Mesendoderm (in vitro differentiated cells): ENCODE measurements around the gene GNAZ.

Source experiments
- DNase-seq: peaks from one replicate; pipeline ENCODE4 v3.0.0; 2013
- H2AK5ac ChIP-seq: 2 replicates; pipeline ENCODE4 v1.6.1; 2013; ENCODE audit warnings: low read length, inconsistent platforms
- H2BK120ac ChIP-seq: 2 replicates; pipeline ENCODE4 v1.6.1; 2013; ENCODE audit warnings: low read depth, mild to moderate bottlenecking, low read length, moderate library complexity, mixed read lengths
- H2BK15ac ChIP-seq: replicated peaks from 2 replicates; pipeline ENCODE4 v1.6.1; 2013; ENCODE audit warnings: low read depth, mild to moderate bottlenecking, moderate library complexity
- H2BK5ac ChIP-seq: 2 replicates; pipeline ENCODE4 v1.6.1; 2013; ENCODE audit warnings: low read length, inconsistent platforms
- H3K18ac ChIP-seq: 2 replicates; pipeline ENCODE4 v1.6.1; 2013; ENCODE audit warnings: mild to moderate bottlenecking, low read length, mixed read lengths
- H3K23ac ChIP-seq: one replicate; pipeline ENCODE4 v1.6.1; 2013; ENCODE audit warnings: low read length
- H3K27ac ChIP-seq: 2 replicates; pipeline ENCODE4 v1.5.1; 2013; ENCODE audit warnings: low read depth, mild to moderate bottlenecking, inconsistent platforms, low read length, moderate library complexity
- H3K27me3 ChIP-seq: 2 replicates; pipeline ENCODE4 v1.6.1; 2013; ENCODE audit warnings: low read length, control low read depth, mild to moderate bottlenecking, inconsistent platforms; ENCODE audit not compliant: insufficient read depth, poor library complexity
- H3K36me3 ChIP-seq: 2 replicates; pipeline ENCODE4 v1.6.1; 2013; ENCODE audit warnings: low read length, inconsistent platforms; ENCODE audit not compliant: control insufficient read depth, insufficient read depth
- H3K4ac ChIP-seq: one replicate; pipeline ENCODE4 v1.6.1; 2013; ENCODE audit warnings: low read depth, mild to moderate bottlenecking, low read length, moderate library complexity
- H3K4me1 ChIP-seq: 2 replicates; pipeline ENCODE4 v1.6.1; 2013; ENCODE audit warnings: low read depth, low read length, inconsistent platforms; ENCODE audit not compliant: control insufficient read depth
- H3K4me2 ChIP-seq: 2 replicates; pipeline ENCODE4 v1.6.1; 2013; ENCODE audit warnings: low read length
- H3K4me3 ChIP-seq: 2 replicates; pipeline ENCODE4 v1.5.1; 2013; ENCODE audit warnings: mild to moderate bottlenecking, low read length
- H3K56ac ChIP-seq: one replicate; pipeline ENCODE4 v1.6.1; 2013; ENCODE audit warnings: low read length
- H3K79me1 ChIP-seq: 2 replicates; pipeline ENCODE4 v1.6.1; 2013; ENCODE audit warnings: low read length, inconsistent platforms
- H3K79me2 ChIP-seq: 2 replicates; pipeline ENCODE4 v1.6.1; 2013; ENCODE audit warnings: mild to moderate bottlenecking, low read length; ENCODE audit not compliant: control insufficient read depth, insufficient read depth
- H3K9ac ChIP-seq: 2 replicates; pipeline ENCODE4 v1.6.1; 2013; ENCODE audit warnings: low read length, inconsistent platforms
- H4K5ac ChIP-seq: one replicate; pipeline ENCODE4 v1.6.1; 2013; ENCODE audit warnings: low read length
- H4K8ac ChIP-seq: one replicate; pipeline ENCODE4 v1.6.1; 2013; ENCODE audit warnings: low read depth, mild to moderate bottlenecking, control low read depth, low read length, moderate library complexity
- WGBS: extraction: QIAGEN DNeasy Blood & Tissue Kit; methylation state at CpG from one replicate; pipeline ENCODE4 v1.1.7; 2013; ENCODE audit warnings: low lambda C conversion rate, missing lambda C conversion rate; ENCODE audit not compliant: insufficient coverage; ENCODE audit errors: extremely low coverage; 5-methylcytosine and 5-hydroxymethylcytosine counted together

GNAZ gene

DNA sequence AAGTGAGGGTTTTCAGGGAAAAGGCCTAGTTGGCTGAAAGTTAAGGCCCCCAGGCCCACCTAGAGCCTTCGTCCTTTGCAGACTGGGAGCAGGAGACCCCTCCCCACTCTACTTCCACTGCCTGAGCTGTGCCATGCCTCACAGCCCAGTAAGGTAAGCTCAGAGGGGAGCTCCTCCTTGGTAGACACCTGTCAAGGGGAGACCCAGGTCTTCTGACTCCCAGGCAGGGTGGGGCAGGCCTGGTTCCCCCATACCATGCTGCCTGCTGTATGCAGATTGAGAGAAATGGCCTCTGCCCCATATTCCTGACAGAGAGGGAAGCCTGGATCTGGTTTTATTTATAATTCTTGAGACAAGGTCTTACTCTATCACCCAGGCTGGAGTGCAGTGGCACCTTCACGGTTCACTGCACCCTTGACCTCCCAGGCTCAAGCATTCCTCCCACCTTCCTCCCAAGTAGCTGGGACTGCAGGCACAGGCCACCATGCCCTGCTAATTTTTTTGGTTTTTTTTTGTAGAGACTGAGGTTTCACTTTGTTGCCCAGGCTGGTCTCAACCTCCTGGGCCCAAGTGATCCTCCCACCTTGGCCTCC is 75.7 kb downstream of the GNAZ start:
- no peak overlapping the region for H3K4ac ChIP-seq
- no peak overlapping the region for H4K8ac ChIP-seq
- H3K79me2 ChIP-seq, result no peaks in the 10 kb centered on the region
- peaks cover 2% of the 10 kb centered on the region for H3K4me1 ChIP-seq
- H4K5ac ChIP-seq, result no peak overlapping the region
- no peak overlapping the region for H3K4me2 ChIP-seq
- no peaks in the 10 kb centered on the region for H3K79me1 ChIP-seq
- no peak for DNase-seq
- H2BK15ac ChIP-seq, result no peak overlapping the region
- no peak overlapping the region for H3K18ac ChIP-seq
- H3K23ac ChIP-seq, result no peak overlapping the region
- no peaks in the 10 kb centered on the region for H3K27me3 ChIP-seq
- H2BK5ac ChIP-seq, result no peak overlapping the region
- peak overlapping the region; percentile 14 for H3K9ac ChIP-seq
- H3K36me3 ChIP-seq, result no peaks in the 10 kb centered on the region
- H3K4me3 ChIP-seq, result no peak overlapping the region
- WGBS, result no CpG with 5 or more reads among the region's 2 CpGs
- H2BK120ac ChIP-seq, result no peak overlapping the region
- no peak overlapping the region for H3K56ac ChIP-seq
- no peak overlapping the region for H2AK5ac ChIP-seq
- H3K27ac ChIP-seq, result no peak overlapping the region

DNA sequence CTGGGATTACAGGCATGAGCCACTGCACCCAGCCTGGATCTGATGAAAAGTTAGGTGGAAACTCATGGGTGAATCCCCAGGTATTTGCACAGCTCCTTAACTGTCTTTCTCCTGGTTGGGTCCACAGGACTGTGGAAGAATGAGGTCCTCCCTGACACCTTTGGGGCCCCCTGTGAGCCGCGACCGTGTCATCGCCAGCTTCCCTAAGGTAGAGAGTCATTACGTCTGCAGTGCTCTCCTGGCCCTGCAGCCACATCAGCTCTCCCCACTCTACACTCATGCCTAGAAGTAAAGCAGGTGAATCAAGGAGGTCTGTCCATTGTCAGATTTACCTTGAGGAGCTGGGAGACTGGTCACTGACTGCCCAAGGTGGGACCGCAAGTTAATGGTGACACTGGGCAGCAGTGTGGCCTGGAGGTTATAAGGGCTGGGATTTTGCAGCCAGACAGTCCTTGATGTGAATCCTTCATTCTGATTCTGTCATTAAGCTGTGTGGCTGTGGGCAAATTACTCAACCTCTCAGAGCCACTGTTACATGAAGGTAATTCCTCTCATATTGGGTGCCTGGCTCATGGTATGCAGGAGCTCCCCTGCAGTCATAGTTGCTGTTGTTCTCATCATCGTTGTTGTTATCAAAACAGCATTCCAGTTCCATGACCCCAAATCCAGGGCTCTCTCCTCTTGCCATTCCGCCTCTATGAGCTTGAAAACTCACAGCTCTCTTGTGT is 76.3 kb downstream of the GNAZ start:
- no peaks in the 10 kb centered on the region for H3K27me3 ChIP-seq
- no peak overlapping the region for H3K18ac ChIP-seq
- H2BK5ac ChIP-seq, result no peak overlapping the region
- no peak overlapping the region for H3K4me3 ChIP-seq
- no peak overlapping the region for H3K9ac ChIP-seq
- H3K36me3 ChIP-seq, result no peaks in the 10 kb centered on the region
- H3K56ac ChIP-seq, result no peak overlapping the region
- no peak overlapping the region for H4K5ac ChIP-seq
- no peaks in the 10 kb centered on the region for H3K79me1 ChIP-seq
- H3K4me2 ChIP-seq, result no peak overlapping the region
- H4K8ac ChIP-seq, result no peak overlapping the region
- H2BK120ac ChIP-seq, result no peak overlapping the region
- DNase-seq, result no peak
- H3K23ac ChIP-seq, result no peak overlapping the region
- H3K4me1 ChIP-seq, result no peaks in the 10 kb centered on the region
- H3K27ac ChIP-seq, result no peak overlapping the region
- H2AK5ac ChIP-seq, result no peak overlapping the region
- no CpG with 5 or more reads among the region's 8 CpGs for WGBS
- no peak overlapping the region for H2BK15ac ChIP-seq
- H3K79me2 ChIP-seq, result no peaks in the 10 kb centered on the region
- H3K4ac ChIP-seq, result no peak overlapping the region

DNA sequence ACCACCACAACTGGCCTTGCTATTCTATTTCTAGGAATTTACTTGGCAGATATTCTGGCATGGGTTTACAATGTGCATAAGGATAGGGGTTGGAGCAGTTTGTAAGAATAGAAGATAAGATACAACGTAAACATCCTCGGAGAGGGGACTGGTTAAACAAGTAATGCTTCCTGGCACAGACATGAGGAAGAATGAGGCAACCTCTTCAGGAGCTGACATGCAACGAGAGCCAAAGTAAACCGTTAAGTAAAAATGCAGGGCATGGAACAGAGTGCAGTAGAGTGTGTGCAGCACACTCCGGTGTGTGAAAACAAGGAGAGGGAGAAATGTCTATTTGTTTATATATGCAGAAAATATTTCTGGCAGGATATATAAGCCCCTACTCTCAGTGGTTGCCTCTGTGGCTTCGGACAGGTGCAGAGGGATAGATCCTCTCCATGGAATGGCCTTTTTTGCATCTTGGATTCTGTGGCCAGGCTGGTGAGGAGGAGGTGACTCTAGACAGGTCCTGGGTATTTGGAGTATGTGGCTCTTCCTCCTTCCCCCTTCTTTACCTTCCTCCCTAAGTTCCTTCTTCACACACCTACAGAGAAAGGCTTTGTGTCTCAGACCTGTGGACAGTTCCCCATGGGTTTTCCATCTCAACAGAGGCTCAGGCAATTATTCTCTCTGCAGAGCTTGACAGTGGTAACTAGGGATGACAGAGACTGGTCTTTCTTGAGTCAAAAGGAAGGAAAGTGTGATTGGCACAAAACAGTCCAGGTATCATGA is 77.5 kb downstream of the GNAZ start:
- H2AK5ac ChIP-seq, result no peak overlapping the region
- WGBS, result no CpG with 5 or more reads among the region's 6 CpGs
- no peak overlapping the region for H2BK120ac ChIP-seq
- no peaks in the 10 kb centered on the region for H3K27me3 ChIP-seq
- H3K79me2 ChIP-seq, result no peaks in the 10 kb centered on the region
- H2BK5ac ChIP-seq, result no peak overlapping the region
- H3K18ac ChIP-seq, result no peak overlapping the region
- no peak overlapping the region for H3K56ac ChIP-seq
- no peak overlapping the region for H4K5ac ChIP-seq
- H3K4me2 ChIP-seq, result no peak overlapping the region
- no peak for DNase-seq
- H3K79me1 ChIP-seq, result no peaks in the 10 kb centered on the region
- H2BK15ac ChIP-seq, result no peak overlapping the region
- H3K9ac ChIP-seq, result no peak overlapping the region
- H3K4me3 ChIP-seq, result no peak overlapping the region
- H3K4me1 ChIP-seq, result no peaks in the 10 kb centered on the region
- no peak overlapping the region for H3K4ac ChIP-seq
- no peak overlapping the region for H4K8ac ChIP-seq
- no peaks in the 10 kb centered on the region for H3K36me3 ChIP-seq
- H3K23ac ChIP-seq, result no peak overlapping the region
- no peak overlapping the region for H3K27ac ChIP-seq

DNA sequence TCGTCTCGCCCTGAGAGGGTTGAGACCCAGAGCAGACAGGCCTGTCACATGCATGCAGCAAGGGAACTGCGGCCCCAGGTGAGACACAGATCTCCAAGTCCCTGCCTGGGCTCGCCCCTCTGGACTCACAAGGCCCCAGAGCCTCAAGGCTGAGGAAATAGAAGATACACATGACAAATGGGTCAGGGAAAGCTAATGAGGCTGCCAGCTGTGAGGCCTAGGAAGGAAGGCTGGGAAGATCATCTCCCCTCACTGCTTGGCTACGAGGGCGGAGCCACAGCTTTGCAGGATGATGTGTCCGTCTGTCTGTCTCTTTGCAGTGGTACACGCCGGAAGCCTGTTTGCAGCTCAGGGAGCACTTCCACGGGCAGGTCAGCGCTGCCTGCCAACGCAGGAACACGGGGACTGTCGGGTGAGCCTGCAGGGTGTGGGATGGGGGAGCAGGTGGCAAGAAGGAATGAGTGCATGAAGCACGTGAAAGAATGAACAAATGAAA is 79.5 kb downstream of the GNAZ start:
- no peak overlapping the region for H2BK15ac ChIP-seq
- H3K27ac ChIP-seq, result no peak overlapping the region
- no peaks in the 10 kb centered on the region for H3K79me2 ChIP-seq
- no peaks in the 10 kb centered on the region for H3K4me1 ChIP-seq
- no CpG with 5 or more reads among the region's 15 CpGs for WGBS
- H3K18ac ChIP-seq, result no peak overlapping the region
- H3K4me2 ChIP-seq, result no peak overlapping the region
- H3K4ac ChIP-seq, result no peak overlapping the region
- H3K4me3 ChIP-seq, result no peak overlapping the region
- H2BK120ac ChIP-seq, result no peak overlapping the region
- H4K5ac ChIP-seq, result no peak overlapping the region
- H3K36me3 ChIP-seq, result no peaks in the 10 kb centered on the region
- no peaks in the 10 kb centered on the region for H3K79me1 ChIP-seq
- H2AK5ac ChIP-seq, result no peak overlapping the region
- no peak overlapping the region for H4K8ac ChIP-seq
- no peak overlapping the region for H3K56ac ChIP-seq
- no peak overlapping the region for H3K23ac ChIP-seq
- H2BK5ac ChIP-seq, result no peak overlapping the region
- no peak overlapping the region for H3K9ac ChIP-seq
- H3K27me3 ChIP-seq, result no peaks in the 10 kb centered on the region
- no peak for DNase-seq

DNA sequence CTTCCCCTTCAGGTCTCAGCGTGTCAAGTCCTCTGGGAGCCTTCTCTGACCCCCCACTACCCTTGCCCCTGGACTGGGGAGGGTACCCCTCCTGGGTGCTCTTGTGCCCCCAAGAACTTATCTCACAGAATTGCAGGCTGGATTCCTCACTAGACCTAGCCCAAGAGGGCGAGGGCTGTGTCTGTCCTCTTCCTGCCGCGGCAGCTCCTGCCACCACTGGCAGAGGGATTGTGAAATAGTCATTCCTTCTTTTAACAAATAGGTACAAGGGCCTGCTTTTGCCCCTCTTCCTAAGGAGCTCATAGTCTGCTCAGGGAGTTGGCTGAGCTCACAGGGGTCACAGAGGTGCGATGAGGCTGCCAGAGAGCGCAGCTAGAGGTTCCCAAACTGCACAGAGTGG is 80.4 kb downstream of the GNAZ start:
- no peak overlapping the region for H2BK15ac ChIP-seq
- no peak overlapping the region for H3K9ac ChIP-seq
- DNase-seq, result no peak
- no peak overlapping the region for H3K23ac ChIP-seq
- H3K4me1 ChIP-seq, result no peaks in the 10 kb centered on the region
- no peak overlapping the region for H3K4me2 ChIP-seq
- no CpG with 5 or more reads among the region's 6 CpGs for WGBS
- no peak overlapping the region for H3K4ac ChIP-seq
- no peaks in the 10 kb centered on the region for H3K79me2 ChIP-seq
- H4K8ac ChIP-seq, result no peak overlapping the region
- no peak overlapping the region for H4K5ac ChIP-seq
- no peaks in the 10 kb centered on the region for H3K79me1 ChIP-seq
- H3K36me3 ChIP-seq, result no peaks in the 10 kb centered on the region
- no peak overlapping the region for H3K18ac ChIP-seq
- no peak overlapping the region for H3K27ac ChIP-seq
- H3K56ac ChIP-seq, result no peak overlapping the region
- H2AK5ac ChIP-seq, result no peak overlapping the region
- H3K4me3 ChIP-seq, result no peak overlapping the region
- H3K27me3 ChIP-seq, result no peaks in the 10 kb centered on the region
- no peak overlapping the region for H2BK120ac ChIP-seq
- H2BK5ac ChIP-seq, result no peak overlapping the region
